ENCODE data around the gene RCSD1.

Gene RCSD1

DNA sequence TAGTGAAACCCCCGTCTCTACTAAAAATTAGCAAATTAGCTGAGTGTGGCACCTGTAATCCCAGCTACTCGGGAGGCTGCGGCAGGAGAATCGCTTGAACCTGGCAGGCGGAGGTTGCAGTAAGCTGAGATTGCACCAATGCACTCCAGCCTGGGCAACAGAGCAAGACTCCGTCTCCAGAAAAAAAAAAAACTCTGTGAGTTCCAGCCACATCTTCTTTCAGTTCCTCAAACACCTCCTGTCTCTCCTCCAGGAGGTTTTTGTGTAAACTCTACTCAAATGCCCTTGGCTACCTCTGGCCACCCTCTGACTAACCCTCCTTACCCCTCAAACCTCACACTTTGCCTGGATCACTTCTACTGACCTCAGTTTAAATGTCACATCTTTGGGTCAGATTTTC, 38.1 kb downstream of the RCSD1 start:
- H3K18ac ChIP-seq (ENCODE audit: low read length): no peak overlapping the region
- H2BK12ac ChIP-seq (ENCODE audit: low read length): no peak overlapping the region
- H3K9me3 ChIP-seq (replicated peaks in 1 of 2; ENCODE audit: control insufficient read depth in 2 of 2, insufficient read depth in 1 of 2, low read depth in 1 of 2, low read length in 2 of 2): no peaks in the 10 kb centered on the region
- no peak overlapping the region for H2AK5ac ChIP-seq (ENCODE audit: low read depth, low read length)
- H4K8ac ChIP-seq (ENCODE audit: low read depth, low read length): no peak overlapping the region
- H3K4me1 ChIP-seq (ENCODE audit: control insufficient read depth in 2 of 2, insufficient read depth in 1 of 2, low read depth in 1 of 2, low read length in 2 of 2): peaks cover 2 to 11% of the 10 kb centered on the region in 2 donors
- H3K4me2 ChIP-seq (ENCODE audit: insufficient read depth, low read length, poor library complexity, severe bottlenecking): no peak overlapping the region
- H3K9ac ChIP-seq (ENCODE audit: low read depth, low read length, poor library complexity): no peak overlapping the region
- no peak overlapping the region for H2BK120ac ChIP-seq (ENCODE audit: low read depth, low read length)
- DNase-seq (ENCODE audit: low spot score): no peak
- H3K23ac ChIP-seq (ENCODE audit: low read depth, low read length, poor library complexity): no peak overlapping the region
- WGBS, 2 donors (ENCODE audit: extremely low coverage in 2 of 2, insufficient read length in 2 of 2, insufficient replicate concordance in 1 of 2): no CpG with 5 or more reads among the region's 6 CpGs
- no peak overlapping the region for H4K91ac ChIP-seq (ENCODE audit: low read depth, low read length, poor library complexity)
- H2AFZ ChIP-seq (ENCODE audit: low read length): no peak overlapping the region
- no peaks in the 10 kb centered on the region for H3K36me3 ChIP-seq (replicated peaks in 1 of 2; ENCODE audit: control insufficient read depth in 2 of 2, insufficient read depth in 2 of 2, low read length in 2 of 2)
- no peak overlapping the region for H3K27ac ChIP-seq (replicated peaks; ENCODE audit: low read length)
- H3K79me1 ChIP-seq (ENCODE audit: low read depth, low read length): no peaks in the 10 kb centered on the region
- H3K4ac ChIP-seq (ENCODE audit: low read length): no peak overlapping the region
- no peak overlapping the region for H3K14ac ChIP-seq (ENCODE audit: low read length)
- H3K27me3 ChIP-seq (ENCODE audit: control insufficient read depth in 3 of 3, insufficient read depth in 3 of 3, low read depth in 1 of 3, low read length in 3 of 3): no peaks in the 10 kb centered on the region
- H2BK5ac ChIP-seq (ENCODE audit: low read length): no peak overlapping the region
- H2BK15ac ChIP-seq (ENCODE audit: low read length): no peak overlapping the region
- H3K4me3 ChIP-seq (ENCODE audit: low read length in 2 of 2): no peak overlapping the region

DNA sequence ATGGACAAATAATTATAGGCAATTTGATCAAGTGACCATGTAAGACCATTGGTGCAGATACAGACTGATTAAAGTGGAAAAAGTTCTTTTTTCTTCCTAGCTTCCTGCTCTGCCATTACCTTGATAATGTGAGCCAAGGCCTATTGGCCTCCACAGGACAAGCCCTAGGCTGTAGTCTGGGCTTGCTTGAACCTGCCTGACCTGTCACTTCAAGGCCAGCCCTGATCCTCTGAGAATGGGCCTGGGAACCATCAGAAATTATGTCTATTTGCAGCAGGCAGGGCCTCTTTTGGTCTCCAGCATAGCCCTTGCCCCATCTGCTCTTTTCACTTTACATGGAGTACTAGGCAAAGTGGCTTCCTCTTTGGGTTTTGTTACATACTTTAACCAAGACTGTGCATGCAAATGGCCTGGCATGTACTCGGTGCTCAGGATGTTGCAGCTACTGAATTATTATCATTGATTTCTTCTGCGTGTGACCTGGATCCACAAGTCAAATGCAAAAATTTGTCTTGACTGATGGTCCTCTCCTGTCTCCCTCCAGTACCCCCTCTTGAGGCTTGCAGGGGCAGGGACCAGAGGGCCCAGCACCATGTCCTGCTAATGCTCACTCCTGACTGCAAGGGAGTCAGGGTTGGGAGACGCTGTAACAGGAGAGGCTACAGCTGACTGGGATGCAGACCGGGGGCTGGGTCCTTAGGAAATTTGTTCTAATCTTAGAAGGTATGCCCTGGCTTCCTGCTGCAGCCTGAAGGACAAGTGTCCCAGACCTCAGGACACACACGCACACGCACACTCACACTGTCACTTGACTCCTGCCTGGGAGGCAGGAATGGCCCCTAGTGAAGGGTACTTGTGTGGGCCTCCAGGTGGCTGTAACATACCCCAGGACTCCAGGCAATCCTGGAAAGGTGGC, 39.4 kb downstream of the RCSD1 start:
- Histone ChIP-seq H3K27ac (replicated peaks; ENCODE audit: low read length) (no peak overlapping the region), H3K14ac (ENCODE audit: low read length) (no peak overlapping the region), H3K4ac (ENCODE audit: low read length) (no peak overlapping the region), H3K27me3 (ENCODE audit: control insufficient read depth in 3 of 3, insufficient read depth in 3 of 3, low read depth in 1 of 3, low read length in 3 of 3) (no peaks in the 10 kb centered on the region), H3K36me3 (replicated peaks in 1 of 2; ENCODE audit: control insufficient read depth in 2 of 2, insufficient read depth in 2 of 2, low read length in 2 of 2) (no peaks in the 10 kb centered on the region), H2BK15ac (ENCODE audit: low read length) (no peak overlapping the region), H2BK12ac (ENCODE audit: low read length) (no peak overlapping the region), H3K4me3 (ENCODE audit: low read length in 2 of 2) (no peak overlapping the region), H2BK5ac (ENCODE audit: low read length) (no peak overlapping the region), H4K8ac (ENCODE audit: low read depth, low read length) (no peak overlapping the region), H3K79me1 (ENCODE audit: low read depth, low read length) (no peaks in the 10 kb centered on the region), H3K9me3 (replicated peaks in 1 of 2; ENCODE audit: control insufficient read depth in 2 of 2, insufficient read depth in 1 of 2, low read depth in 1 of 2, low read length in 2 of 2) (no peaks in the 10 kb centered on the region), H4K91ac (ENCODE audit: low read depth, low read length, poor library complexity) (no peak overlapping the region), H3K23ac (ENCODE audit: low read depth, low read length, poor library complexity) (no peak overlapping the region), H3K9ac (ENCODE audit: low read depth, low read length, poor library complexity) (no peak overlapping the region), H3K18ac (ENCODE audit: low read length) (peak overlapping the region; percentile 57), H3K4me2 (ENCODE audit: insufficient read depth, low read length, poor library complexity, severe bottlenecking) (no peak overlapping the region), H2AFZ (ENCODE audit: low read length) (no peak overlapping the region), H2BK120ac (ENCODE audit: low read depth, low read length) (no peak overlapping the region), H3K4me1 (ENCODE audit: control insufficient read depth in 2 of 2, insufficient read depth in 1 of 2, low read depth in 1 of 2, low read length in 2 of 2) (peaks cover 0 to 7% of the 10 kb centered on the region in 2 donors), H2AK5ac (ENCODE audit: low read depth, low read length) (no peak overlapping the region)
- WGBS, 2 donors (ENCODE audit: extremely low coverage in 2 of 2, insufficient read length in 2 of 2, insufficient replicate concordance in 1 of 2): no CpG with 5 or more reads among the region's 6 CpGs
- no peak for DNase-seq (ENCODE audit: low spot score)

DNA sequence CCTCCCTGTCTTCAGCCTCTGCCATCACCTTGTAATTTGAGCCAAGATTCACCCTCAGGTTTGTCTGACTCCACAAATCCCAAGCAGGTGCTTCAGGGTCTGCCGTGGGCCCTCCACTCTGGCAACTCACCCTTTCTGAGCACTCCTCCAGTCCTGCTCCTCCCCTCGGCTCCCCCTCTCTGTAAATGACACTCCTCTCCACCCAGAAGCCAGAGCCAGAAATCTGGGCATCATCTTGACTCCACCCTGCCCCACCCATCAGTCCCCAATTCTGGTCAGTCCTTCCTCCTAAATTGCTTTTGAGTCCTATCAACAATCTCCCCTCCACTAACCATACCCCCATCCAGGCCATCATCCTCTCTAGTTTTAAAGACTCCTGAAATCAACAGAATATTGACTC, 40.5 kb downstream of the RCSD1 start:
- H2BK5ac ChIP-seq (ENCODE audit: low read length): no peak overlapping the region
- peaks cover 0 to 7% of the 10 kb centered on the region in 2 donors for H3K4me1 ChIP-seq (ENCODE audit: control insufficient read depth in 2 of 2, insufficient read depth in 1 of 2, low read depth in 1 of 2, low read length in 2 of 2)
- H4K8ac ChIP-seq (ENCODE audit: low read depth, low read length): no peak overlapping the region
- no peak overlapping the region for H3K23ac ChIP-seq (ENCODE audit: low read depth, low read length, poor library complexity)
- no peak overlapping the region for H4K91ac ChIP-seq (ENCODE audit: low read depth, low read length, poor library complexity)
- no peak overlapping the region for H3K4me3 ChIP-seq (ENCODE audit: low read length in 2 of 2)
- H2BK15ac ChIP-seq (ENCODE audit: low read length): no peak overlapping the region
- DNase-seq (ENCODE audit: low spot score): no peak
- H3K14ac ChIP-seq (ENCODE audit: low read length): peak overlapping the region; percentile 91
- no peaks in the 10 kb centered on the region for H3K9me3 ChIP-seq (replicated peaks in 1 of 2; ENCODE audit: control insufficient read depth in 2 of 2, insufficient read depth in 1 of 2, low read depth in 1 of 2, low read length in 2 of 2)
- no peak overlapping the region for H3K9ac ChIP-seq (ENCODE audit: low read depth, low read length, poor library complexity)
- no peak overlapping the region for H2AK5ac ChIP-seq (ENCODE audit: low read depth, low read length)
- no peak overlapping the region for H3K4me2 ChIP-seq (ENCODE audit: insufficient read depth, low read length, poor library complexity, severe bottlenecking)
- no peaks in the 10 kb centered on the region for H3K27me3 ChIP-seq (ENCODE audit: control insufficient read depth in 3 of 3, insufficient read depth in 3 of 3, low read depth in 1 of 3, low read length in 3 of 3)
- H3K79me1 ChIP-seq (ENCODE audit: low read depth, low read length): no peaks in the 10 kb centered on the region
- no peak overlapping the region for H2AFZ ChIP-seq (ENCODE audit: low read length)
- no peak overlapping the region for H3K4ac ChIP-seq (ENCODE audit: low read length)
- H2BK12ac ChIP-seq (ENCODE audit: low read length): no peak overlapping the region
- H2BK120ac ChIP-seq (ENCODE audit: low read depth, low read length): no peak overlapping the region
- peak overlapping the region; percentile 32 for H3K18ac ChIP-seq (ENCODE audit: low read length)
- WGBS, 2 donors (ENCODE audit: extremely low coverage in 2 of 2, insufficient read length in 2 of 2, insufficient replicate concordance in 1 of 2): no CpG with 5 or more reads among the region's 2 CpGs
- H3K36me3 ChIP-seq (replicated peaks in 1 of 2; ENCODE audit: control insufficient read depth in 2 of 2, insufficient read depth in 2 of 2, low read length in 2 of 2): no peaks in the 10 kb centered on the region
- no peak overlapping the region for H3K27ac ChIP-seq (replicated peaks; ENCODE audit: low read length)

DNA sequence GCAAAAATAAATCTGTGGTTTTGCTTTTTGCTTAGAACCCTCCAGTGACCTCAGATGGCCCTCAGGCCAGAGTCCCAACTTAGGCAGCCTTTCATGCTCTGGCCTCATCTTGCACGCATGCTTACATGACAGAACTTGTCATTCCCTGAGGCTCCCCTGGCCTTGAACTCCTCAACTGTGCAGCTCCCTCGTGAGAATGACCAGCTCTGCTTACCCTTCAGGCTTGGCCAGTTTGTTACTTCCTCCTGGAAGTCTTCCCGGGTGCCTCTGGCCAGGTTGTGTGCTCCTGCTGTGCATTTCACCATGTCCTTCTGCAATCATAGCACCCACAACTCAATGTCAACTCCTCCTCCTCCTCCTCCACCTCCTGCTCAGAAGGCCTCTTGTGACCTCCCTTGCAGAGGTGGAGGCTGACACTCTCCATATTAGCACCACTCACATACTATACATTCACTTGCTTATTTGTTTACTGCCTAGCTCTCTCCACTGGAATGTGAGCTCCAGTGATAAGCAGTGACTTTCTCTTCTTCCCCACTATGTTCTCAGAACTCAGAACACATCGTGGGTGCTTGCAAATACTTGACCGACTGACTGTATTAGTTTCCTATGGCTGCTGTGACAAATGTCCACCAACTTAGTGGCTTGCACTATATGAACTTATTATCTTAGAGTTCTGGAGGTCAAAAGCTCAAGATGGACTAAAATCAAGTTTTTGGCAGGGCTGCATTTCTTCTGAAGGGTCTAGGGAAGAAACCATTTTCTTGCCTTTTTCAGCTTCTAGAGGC, 41.9 kb downstream of the RCSD1 start:
- H3K36me3 ChIP-seq (replicated peaks in 1 of 2; ENCODE audit: control insufficient read depth in 2 of 2, insufficient read depth in 2 of 2, low read length in 2 of 2): no peaks in the 10 kb centered on the region
- no peak overlapping the region for H3K18ac ChIP-seq (ENCODE audit: low read length)
- no peak overlapping the region for H3K4ac ChIP-seq (ENCODE audit: low read length)
- no peak for DNase-seq (ENCODE audit: low spot score)
- no peaks in the 10 kb centered on the region for H3K79me1 ChIP-seq (ENCODE audit: low read depth, low read length)
- H3K23ac ChIP-seq (ENCODE audit: low read depth, low read length, poor library complexity): no peak overlapping the region
- H3K4me1 ChIP-seq (ENCODE audit: control insufficient read depth in 2 of 2, insufficient read depth in 1 of 2, low read depth in 1 of 2, low read length in 2 of 2): peaks cover 0 to 5% of the 10 kb centered on the region in 2 donors
- H4K8ac ChIP-seq (ENCODE audit: low read depth, low read length): no peak overlapping the region
- peaks cover 0 to 2% (median 0%) of the 10 kb centered on the region in 3 experiments for H3K27me3 ChIP-seq (ENCODE audit: control insufficient read depth in 3 of 3, insufficient read depth in 3 of 3, low read depth in 1 of 3, low read length in 3 of 3)
- H3K27ac ChIP-seq (replicated peaks; ENCODE audit: low read length): no peak overlapping the region
- WGBS, 2 donors (ENCODE audit: extremely low coverage in 2 of 2, insufficient read length in 2 of 2, insufficient replicate concordance in 1 of 2): no CpG with 5 or more reads among the region's 5 CpGs
- H2BK12ac ChIP-seq (ENCODE audit: low read length): no peak overlapping the region
- no peak overlapping the region for H2BK120ac ChIP-seq (ENCODE audit: low read depth, low read length)
- no peaks in the 10 kb centered on the region for H3K9me3 ChIP-seq (replicated peaks in 1 of 2; ENCODE audit: control insufficient read depth in 2 of 2, insufficient read depth in 1 of 2, low read depth in 1 of 2, low read length in 2 of 2)
- H3K4me3 ChIP-seq (ENCODE audit: low read length in 2 of 2): no peak overlapping the region
- no peak overlapping the region for H2AFZ ChIP-seq (ENCODE audit: low read length)
- H3K14ac ChIP-seq (ENCODE audit: low read length): no peak overlapping the region
- H3K4me2 ChIP-seq (ENCODE audit: insufficient read depth, low read length, poor library complexity, severe bottlenecking): no peak overlapping the region
- no peak overlapping the region for H4K91ac ChIP-seq (ENCODE audit: low read depth, low read length, poor library complexity)
- no peak overlapping the region for H2BK5ac ChIP-seq (ENCODE audit: low read length)
- no peak overlapping the region for H3K9ac ChIP-seq (ENCODE audit: low read depth, low read length, poor library complexity)
- H2AK5ac ChIP-seq (ENCODE audit: low read depth, low read length): no peak overlapping the region
- no peak overlapping the region for H2BK15ac ChIP-seq (ENCODE audit: low read length)
